ENCODE measurements around the gene CIRBP.

DNA sequence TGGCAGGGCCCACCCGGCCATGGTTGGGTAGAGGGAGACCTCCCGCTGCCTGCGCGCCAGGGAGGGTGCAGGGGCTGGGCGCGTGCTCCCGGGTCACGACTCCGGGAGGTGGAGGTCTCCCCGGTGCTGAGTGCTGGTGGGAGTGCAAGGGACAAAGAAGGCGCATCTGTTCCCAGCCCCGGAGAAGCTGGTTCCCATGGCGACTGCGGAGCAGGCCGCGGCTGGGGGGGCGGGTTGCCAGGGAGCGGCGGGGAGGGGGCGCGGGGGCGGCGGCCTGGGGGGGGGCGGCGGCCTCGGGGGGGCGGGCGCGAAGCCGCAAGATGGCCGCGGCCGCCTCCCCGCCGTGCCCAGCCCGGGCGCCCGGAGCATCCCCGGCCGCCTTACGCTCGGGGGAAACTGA lies 32.6 kb upstream of the CIRBP start:
- TF ChIP-seq RAD21 (CRISPR knock-in tag; conservative IDR thresholded peaks at IDR 0.05 in 1 of 2, IDR thresholded peaks at IDR 0.05 in 1 of 2): no peak
- no peak for TF ChIP-seq ZBTB33 (CRISPR knock-in tag; IDR thresholded peaks at IDR 0.05)
- no peak for TF ChIP-seq POLR3A (IDR thresholded peaks at IDR 0.05; ENCODE audit: borderline replicate concordance, extremely low read depth, insufficient read depth, insufficient read length)
- no peak for TF ChIP-seq DACH1 (IDR thresholded peaks at IDR 0.05; ENCODE audit: partially characterized antibody)
- TF ChIP-seq ELF4 (CRISPR knock-in tag; IDR thresholded peaks at IDR 0.05): no peak
- TF ChIP-seq HDAC6 (IDR thresholded peaks at IDR 0.05; ENCODE audit: low read depth, low read length): no peak
- TF ChIP-seq, protein P1, sequence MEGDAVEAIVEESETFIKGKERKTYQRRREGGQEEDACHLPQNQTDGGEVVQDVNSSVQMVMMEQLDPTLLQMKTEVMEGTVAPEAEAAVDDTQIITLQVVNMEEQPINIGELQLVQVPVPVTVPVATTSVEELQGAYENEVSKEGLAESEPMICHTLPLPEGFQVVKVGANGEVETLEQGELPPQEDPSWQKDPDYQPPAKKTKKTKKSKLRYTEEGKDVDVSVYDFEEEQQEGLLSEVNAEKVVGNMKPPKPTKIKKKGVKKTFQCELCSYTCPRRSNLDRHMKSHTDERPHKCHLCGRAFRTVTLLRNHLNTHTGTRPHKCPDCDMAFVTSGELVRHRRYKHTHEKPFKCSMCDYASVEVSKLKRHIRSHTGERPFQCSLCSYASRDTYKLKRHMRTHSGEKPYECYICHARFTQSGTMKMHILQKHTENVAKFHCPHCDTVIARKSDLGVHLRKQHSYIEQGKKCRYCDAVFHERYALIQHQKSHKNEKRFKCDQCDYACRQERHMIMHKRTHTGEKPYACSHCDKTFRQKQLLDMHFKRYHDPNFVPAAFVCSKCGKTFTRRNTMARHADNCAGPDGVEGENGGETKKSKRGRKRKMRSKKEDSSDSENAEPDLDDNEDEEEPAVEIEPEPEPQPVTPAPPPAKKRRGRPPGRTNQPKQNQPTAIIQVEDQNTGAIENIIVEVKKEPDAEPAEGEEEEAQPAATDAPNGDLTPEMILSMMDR (IDR thresholded peaks at IDR 0.05 in 2 of 3, conservative IDR thresholded peaks at IDR 0.05 in 1 of 3; ENCODE audit: insufficient read depth in 2 of 3, low read depth in 1 of 3, low read length in 3 of 3): no peak
- no peak for TF ChIP-seq RNF2 (IDR thresholded peaks at IDR 0.05)
- no peak for TF ChIP-seq SNIP1 (IDR thresholded peaks at IDR 0.05; ENCODE audit: low read depth)
- TF ChIP-seq SMC3 (conservative IDR thresholded peaks at IDR 0.05; ENCODE audit: insufficient read depth, low read depth, low read length): no peak
- no peak for TF ChIP-seq EP300 (IDR thresholded peaks at IDR 0.05; ENCODE audit: low read length)
- no peak for TF ChIP-seq ZNF274 (IDR thresholded peaks at IDR 0.05; ENCODE audit: borderline replicate concordance, low read depth, low read length)

All from K562 (cell line).